ENCODE data around the gene MFSD11.
"Not testable (repeated sequence)": the region's sequence is repeated elsewhere in the genome, so short reads cannot be mapped to it uniquely, and the experiment has no call there.

The MFSD11 gene

GRCh38 chr17:76726776-76727718 lies 10.9 kb upstream of the MFSD11 start, which contains the start of gene METTL23:
Gene METTL23, plus strand, starts transcription at chr17:76726839. Its CDS starts 2,872 bp downstream, at chr17:76729711.
- DNase-seq (ENCODE audit: low spot score): peak; percentile 81

GRCh38 chr17:76727745-76728456 lies 10.0 kb upstream of the MFSD11 start:
- DNase-seq (ENCODE audit: low spot score): no peak

DNA sequence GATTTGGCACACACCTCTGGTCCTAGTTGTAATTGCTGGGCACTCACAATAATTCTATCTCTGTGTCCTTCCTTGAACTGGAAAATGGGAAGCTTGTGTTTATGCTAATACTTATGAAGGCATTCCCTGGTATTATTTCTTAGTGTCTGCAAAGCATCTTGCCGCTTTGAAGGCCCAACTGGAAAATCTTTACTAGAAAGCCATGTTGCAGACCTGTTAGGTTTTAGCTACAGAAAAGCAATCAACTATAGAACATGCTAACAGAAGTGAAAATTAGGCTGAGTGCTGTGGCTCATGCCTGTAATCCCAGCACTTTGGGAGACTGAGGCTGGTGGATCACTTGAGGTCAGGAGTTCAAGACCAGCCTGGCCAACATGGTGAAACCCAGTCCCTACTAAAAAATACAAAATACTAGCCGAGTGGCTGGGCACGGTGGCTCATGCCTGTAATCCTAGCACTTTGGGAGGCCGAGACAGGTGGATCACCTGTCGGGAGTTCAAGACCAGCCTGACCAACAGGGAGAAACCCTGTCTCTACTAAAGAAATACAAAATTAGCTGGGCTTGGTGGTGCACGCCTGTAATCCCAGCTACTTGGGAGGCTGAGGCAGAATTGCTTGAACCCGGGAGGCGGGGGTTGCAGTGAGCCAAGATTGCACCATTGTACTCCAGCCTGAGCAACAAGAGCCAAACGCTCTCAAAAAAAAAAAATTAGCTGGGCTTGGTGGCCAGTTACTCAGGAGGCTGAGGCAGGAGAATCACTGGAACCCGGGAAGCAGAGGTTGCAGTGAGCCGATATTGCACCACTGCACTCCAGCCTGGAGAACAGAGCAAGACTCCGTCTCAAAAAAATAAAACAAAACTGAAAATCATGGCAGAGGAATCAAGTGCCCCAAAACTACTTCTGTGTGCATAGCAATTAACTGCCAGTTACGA lies 5.9 kb upstream of the MFSD11 start:
- DNase-seq (ENCODE audit: low spot score): not testable (repeated sequence)

DNA sequence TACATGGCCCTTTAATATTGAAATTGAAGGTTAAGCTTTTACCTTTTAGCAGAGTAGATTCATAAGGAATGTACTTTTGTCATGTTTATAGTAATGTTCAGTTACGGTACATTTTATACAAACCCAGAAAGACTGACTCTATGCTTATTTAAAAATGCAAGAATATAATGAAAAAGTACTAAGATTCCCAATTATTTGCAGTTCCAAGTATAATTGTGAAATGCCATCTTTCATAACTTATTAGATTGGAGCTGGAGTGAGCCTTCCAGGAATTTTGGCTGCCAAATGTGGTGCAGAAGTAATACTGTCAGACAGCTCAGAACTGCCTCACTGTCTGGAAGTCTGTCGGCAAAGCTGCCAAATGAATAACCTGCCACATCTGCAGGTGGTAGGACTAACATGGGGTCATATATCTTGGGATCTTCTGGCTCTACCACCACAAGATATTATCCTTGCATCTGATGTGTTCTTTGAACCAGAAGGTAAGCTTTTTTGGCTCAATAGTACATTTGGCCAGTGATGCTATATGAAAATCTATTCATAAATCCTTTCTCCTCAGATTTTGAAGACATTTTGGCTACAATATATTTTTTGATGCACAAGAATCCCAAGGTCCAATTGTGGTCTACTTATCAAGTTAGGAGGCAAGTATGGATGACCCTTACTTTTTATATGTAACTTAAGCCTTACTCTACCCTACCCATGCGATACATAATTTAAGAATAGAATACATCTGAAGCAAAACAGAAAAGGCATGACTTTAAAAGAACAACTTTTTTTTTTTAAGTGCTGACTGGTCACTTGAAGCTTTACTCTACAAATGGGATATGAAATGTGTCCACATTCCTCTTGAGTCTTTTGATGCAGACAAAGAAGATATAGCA lies 4.9 kb upstream of the MFSD11 start:
- no peak for DNase-seq (ENCODE audit: low spot score)

DNA sequence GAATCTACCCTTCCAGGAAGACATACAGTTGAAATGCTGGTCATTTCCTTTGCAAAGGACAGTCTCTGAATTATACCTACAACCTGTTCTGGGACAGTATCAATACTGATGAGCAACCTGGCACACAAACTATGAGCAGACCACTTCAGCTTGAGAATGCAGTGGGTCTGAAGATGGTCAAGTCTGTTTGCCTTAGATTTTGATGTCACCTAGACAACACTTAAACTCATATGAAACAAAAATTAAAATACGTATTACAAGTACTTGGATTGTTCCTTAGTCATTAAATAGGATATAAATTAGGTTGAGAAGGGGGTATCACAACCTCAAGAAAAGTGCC lies 4.3 kb upstream of the MFSD11 start:
- no peak for DNase-seq (ENCODE audit: low spot score)

GRCh38 chr17:76734080-76734840 lies 3.7 kb upstream of the MFSD11 start:
- DNase-seq (ENCODE audit: low spot score): no peak

DNA sequence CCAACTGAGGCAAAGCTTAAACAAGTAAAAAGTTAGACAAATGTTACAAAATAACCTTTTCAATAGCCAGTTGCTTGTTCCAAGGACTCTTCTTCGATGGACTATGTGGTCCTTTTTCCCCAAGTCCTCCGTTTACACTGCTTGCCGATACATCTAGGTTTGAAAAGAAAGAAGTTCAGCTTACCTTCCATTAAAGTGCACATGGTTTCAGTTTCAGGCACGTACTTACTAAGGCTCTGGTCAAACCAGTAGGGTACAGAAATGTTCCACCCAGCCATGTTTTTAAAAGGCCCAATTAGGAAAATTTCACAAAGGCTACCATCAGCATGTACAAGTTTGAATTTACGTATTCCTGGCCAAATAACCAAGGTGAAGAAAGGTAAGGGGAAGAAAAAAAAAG lies 2.9 kb upstream of the MFSD11 start:
- DNase-seq (ENCODE audit: low spot score): no peak

- DNase-seq (ENCODE audit: low spot score): no peak
These were observed 2.2 kb upstream of the MFSD11 start for GRCh38 chr17:76735586-76736348.

DNA sequence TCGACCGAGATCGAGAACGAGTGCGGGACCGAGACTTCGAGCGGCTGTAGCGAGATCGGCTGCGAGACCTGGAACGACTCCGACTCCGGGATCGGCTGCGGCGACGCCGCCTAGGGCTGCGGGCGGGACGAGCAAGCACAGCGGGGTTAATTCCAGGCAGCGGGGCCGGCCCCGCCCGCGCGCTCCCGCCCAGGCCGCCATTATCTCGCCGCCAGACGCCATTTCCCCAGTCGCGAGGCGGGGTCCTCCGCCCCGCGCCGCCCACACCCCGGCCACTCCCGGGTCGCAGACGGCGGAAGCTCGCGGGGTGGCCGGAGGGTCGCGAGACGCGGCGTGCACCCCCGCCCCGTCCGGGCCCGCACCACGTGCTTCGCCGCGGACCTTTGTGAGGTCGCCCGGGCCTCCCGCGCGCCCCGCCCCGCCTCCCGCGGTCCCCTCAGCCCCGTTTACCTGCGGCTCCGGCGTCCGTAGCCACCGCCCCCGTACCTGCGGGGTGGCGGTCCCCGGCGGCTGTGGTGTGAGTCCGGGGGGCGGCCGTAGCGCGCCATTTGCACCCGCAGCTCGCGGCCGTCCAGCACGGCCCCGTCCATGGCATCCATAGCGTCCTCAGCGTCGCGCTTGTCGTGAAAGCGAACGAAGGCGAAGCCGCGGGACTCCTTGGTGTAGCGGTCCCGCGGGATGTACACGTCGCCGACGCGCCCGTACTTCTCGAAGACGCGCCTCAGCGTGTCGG lies 1.4 kb upstream of the MFSD11 start:
- peak; percentile 30 for DNase-seq (ENCODE audit: low spot score)

- DNase-seq (ENCODE audit: low spot score): peak; percentile 97
These were observed 740 bp upstream of the MFSD11 start, which contains the start of gene SRSF2 for GRCh38 chr17:76737082-76737675. Gene SRSF2, minus strand, starts transcription at chr17:76737331. Its CDS starts 171 bp downstream, at chr17:76737160.

- DNase-seq (ENCODE audit: low spot score): no peak
These were observed 540 bp downstream of the MFSD11 start for GRCh38 chr17:76738468-76738850.

GRCh38 chr17:76739568-76740115 lies 1.7 kb downstream of the MFSD11 start:
- not testable (repeated sequence) for DNase-seq (ENCODE audit: low spot score)

- DNase-seq (ENCODE audit: low spot score): no peak
These were observed 2.6 kb downstream of the MFSD11 start for GRCh38 chr17:76740329-76741118.

GRCh38 chr17:76742958-76743357 lies 5.0 kb downstream of the MFSD11 start:
- no peak for DNase-seq (ENCODE audit: low spot score)

GRCh38 chr17:76744747-76745146 lies 6.8 kb downstream of the MFSD11 start:
- no peak for DNase-seq (ENCODE audit: low spot score)

GRCh38 chr17:76745785-76746184 lies 7.9 kb downstream of the MFSD11 start:
- DNase-seq (ENCODE audit: low spot score): not testable (repeated sequence)

DNA sequence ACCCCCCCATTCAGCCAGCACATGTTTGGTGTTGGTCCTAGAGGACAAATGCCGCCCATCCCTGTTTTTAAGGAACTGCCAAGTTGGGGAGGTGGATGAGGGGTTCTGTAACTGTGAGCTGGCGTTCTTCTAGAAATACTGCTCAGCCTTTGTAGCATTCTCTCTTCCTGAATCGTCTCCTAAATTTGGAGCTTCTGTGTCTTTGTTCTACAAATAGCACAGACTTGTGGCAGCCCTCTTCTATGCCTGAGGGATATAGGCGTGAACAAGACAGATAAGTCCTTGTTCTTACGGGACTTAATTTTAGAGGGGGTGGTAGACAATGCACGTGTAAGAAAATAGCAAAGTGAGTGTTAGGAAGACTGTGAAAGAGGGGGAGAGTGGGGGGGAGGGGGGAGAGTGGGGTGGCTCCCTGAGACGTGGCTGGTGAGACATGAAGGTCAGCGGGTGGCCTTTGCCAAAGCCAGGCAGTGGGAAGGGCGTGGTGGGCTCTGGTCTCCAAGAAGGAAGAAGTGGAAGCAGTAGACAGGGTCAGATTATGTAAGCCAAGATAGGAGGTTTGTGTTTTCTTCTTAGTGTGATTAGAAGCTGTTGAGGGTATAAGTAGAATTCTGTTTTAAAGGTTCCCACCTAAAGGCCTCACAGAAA lies 9.9 kb downstream of the MFSD11 start:
- DNase-seq (ENCODE audit: low spot score): no peak
